GM21786 (cell line): Measurements from ENCODE around the gene MED12.

Experiments used
- ATAC-seq: cut with Tn5 transposase; IDR thresholded peaks from one replicate; pipeline ENCODE4 v1.9.1; 2021; ENCODE audit not compliant: unreplicated experiment

Gene MED12

GRCh38 chrX:71118032-71118984 is at the start of gene MED12:
TSS of gene MED12 (plus strand) at chrX:71118596. CDS start at chrX:71118755, 159 bp downstream.
- peak; percentile 94 for ATAC-seq

GRCh38 chrX:71070531-71070930 is 47.9 kb upstream of the MED12 start:
- no peak for ATAC-seq

GRCh38 chrX:71081330-71082123 is 36.9 kb upstream of the MED12 start:
- ATAC-seq = no peak

GRCh38 chrX:71082124-71082647 is 36.2 kb upstream of the MED12 start:
- ATAC-seq = no peak

- ATAC-seq = no peak
Measured at GRCh38 chrX:71082822-71083221, 35.6 kb upstream of the MED12 start.

GRCh38 chrX:71085900-71086299 is 32.5 kb upstream of the MED12 start:
- no peak for ATAC-seq

GRCh38 chrX:71091263-71091662 is 27.1 kb upstream of the MED12 start:
- no peak for ATAC-seq

GRCh38 chrX:71095033-71095432 is 23.4 kb upstream of the MED12 start:
- ATAC-seq = no peak

GRCh38 chrX:71095555-71095980 is 22.8 kb upstream of the MED12 start, which contains the start of gene FOXO4:
TSS of gene FOXO4 (plus strand) at chrX:71095851. CDS start at chrX:71096529, 678 bp downstream.
- ATAC-seq = peak; percentile 88

- ATAC-seq = no peak
Measured at GRCh38 chrX:71095981-71096759, 22.2 kb upstream of the MED12 start.

- ATAC-seq = no peak
Measured at GRCh38 chrX:71096760-71097032, 21.7 kb upstream of the MED12 start.

- peak; percentile 32 for ATAC-seq
Measured at GRCh38 chrX:71098302-71098701, 20.1 kb upstream of the MED12 start.

- no peak for ATAC-seq
Measured at GRCh38 chrX:71098951-71099506, 19.4 kb upstream of the MED12 start.

- no peak for ATAC-seq
Measured at GRCh38 chrX:71099736-71100135, 18.7 kb upstream of the MED12 start.

GRCh38 chrX:71100581-71101505 is 17.6 kb upstream of the MED12 start:
- ATAC-seq = no peak

- ATAC-seq = no peak
Measured at GRCh38 chrX:71102292-71102691, 16.1 kb upstream of the MED12 start.

GRCh38 chrX:71103110-71103983 is 15.0 kb upstream of the MED12 start:
- peak; percentile 57 for ATAC-seq

GRCh38 chrX:71105628-71106027 is 12.8 kb upstream of the MED12 start:
- no peak for ATAC-seq

GRCh38 chrX:71106427-71106826 is 12.0 kb upstream of the MED12 start, which contains the start of gene CXorf65:
TSS of gene CXorf65 (minus strand) at chrX:71106740. CDS start at chrX:71106556, 184 bp downstream.
- ATAC-seq = no peak
